ENCODE results near the gene AEN.
A peak's percentile ranks its signal among the peaks of the same experiment; 100 is the strongest.

AEN gene

DNA sequence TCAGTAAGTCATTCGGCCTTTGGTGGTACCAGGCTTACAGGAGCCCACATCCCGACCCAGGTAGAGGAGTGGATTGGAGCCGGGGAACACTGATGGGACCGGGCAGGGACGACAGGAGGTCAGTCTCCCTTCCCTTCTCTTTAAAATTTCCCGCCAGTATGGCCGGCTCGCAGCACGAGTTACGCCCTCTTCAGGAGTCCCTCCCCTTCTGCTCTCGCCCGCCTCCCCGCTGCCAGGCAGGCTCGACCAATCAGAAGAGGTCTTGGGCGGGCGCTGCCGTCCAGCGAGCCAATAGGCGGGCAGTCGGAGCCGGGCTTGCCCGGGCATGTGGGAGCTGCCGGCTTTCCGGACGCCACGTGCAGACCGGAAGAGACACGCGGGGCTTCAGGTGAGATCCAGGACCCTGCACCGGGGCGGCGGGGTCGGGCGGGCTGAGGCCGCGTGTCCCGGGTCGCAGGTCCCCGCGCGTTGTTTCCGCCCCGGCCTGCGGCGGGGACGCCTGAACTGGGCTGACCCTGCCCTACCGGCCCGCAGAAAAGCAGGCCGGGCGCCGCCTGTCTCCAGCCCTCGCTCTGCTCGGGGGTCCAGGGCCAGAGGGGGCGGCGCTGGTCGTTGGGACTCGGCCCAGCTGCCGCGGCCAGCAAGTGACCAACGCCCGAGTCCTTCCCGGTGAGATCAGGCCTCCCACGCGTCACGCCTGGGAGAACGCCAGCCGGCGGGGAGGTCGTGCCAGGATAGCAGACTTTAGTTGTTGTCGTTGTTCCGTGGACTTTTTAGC lies at the start of gene AEN:
AEN (plus strand) TSS at position 346 of the 778 bp plus-strand sequence. CDS start 4,870 bp downstream, outside the sequence.
- peak within 1 kb of the TSS; percentile 86 for H3K27ac ChIP-seq (ENCODE audit: low read depth, low read length)
- H3K9ac ChIP-seq (ENCODE audit: low read length) = peak within 1 kb of the TSS; percentile 38
- H3K27me3 ChIP-seq (ENCODE audit: control insufficient read depth, insufficient read depth, low read length) = no peaks in the 10 kb centered on the region
- H3K4me3 ChIP-seq (ENCODE audit: low read length) = peak within 1 kb of the TSS; percentile 73
- H3K36me3 ChIP-seq (ENCODE audit: control insufficient read depth, insufficient read depth, low read length) = no peaks in the 10 kb centered on the region
- H3K4me1 ChIP-seq (ENCODE audit: control insufficient read depth, insufficient read depth, low read length) = peaks cover 12% of the 10 kb centered on the region

DNA sequence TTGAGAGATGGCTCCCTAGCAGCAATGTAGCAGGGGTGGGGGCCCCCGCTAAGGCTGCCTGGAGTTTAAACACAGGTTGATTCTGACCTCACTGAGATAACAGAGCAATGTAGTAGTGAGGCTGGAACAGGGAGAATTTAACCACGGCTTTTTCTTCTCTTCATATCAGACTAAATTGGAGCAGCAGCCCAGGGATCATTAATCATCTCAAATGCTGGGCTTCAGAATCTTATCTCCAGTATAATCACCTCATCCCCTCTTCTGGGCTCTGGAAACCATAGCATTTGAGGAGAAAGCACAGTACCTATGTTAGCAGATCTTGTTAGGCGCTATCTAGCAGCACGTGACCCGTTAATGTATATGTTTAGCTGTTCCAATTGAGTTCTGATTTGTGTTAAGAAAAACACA lies 49.3 kb upstream of the AEN start:
- no peaks in the 10 kb centered on the region for H3K27me3 ChIP-seq (ENCODE audit: control insufficient read depth, insufficient read depth, low read length)
- no peak overlapping the region for H3K4me3 ChIP-seq (ENCODE audit: low read length)
- H3K36me3 ChIP-seq (ENCODE audit: control insufficient read depth, insufficient read depth, low read length) = no peaks in the 10 kb centered on the region
- H3K9ac ChIP-seq (ENCODE audit: low read length) = no peak overlapping the region
- no peak overlapping the region for H3K27ac ChIP-seq (ENCODE audit: low read depth, low read length)
- no peaks in the 10 kb centered on the region for H3K4me1 ChIP-seq (ENCODE audit: control insufficient read depth, insufficient read depth, low read length)

DNA sequence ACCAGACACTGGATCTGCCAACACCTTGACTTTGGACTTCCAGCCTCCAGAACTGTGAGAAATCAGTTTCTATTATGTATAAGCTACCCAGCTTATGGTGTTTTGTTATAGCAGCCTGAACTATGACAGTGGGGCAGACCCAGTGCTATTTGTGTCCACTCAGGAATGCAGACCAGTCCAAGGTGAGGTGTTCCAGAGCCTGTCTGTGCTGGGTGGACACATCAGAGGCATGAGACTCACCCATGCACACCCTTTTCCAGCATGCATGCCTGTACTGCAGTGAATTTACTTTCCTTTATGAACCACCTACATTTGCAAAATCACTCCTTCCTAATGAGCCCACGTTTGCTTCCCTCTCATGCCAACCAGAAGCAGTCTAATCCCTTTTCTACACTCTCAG lies 47.1 kb upstream of the AEN start:
- Histone ChIP-seq H3K27me3 (ENCODE audit: control insufficient read depth, insufficient read depth, low read length) (no peaks in the 10 kb centered on the region), H3K36me3 (ENCODE audit: control insufficient read depth, insufficient read depth, low read length) (no peaks in the 10 kb centered on the region), H3K9ac (ENCODE audit: low read length) (no peak overlapping the region), H3K4me1 (ENCODE audit: control insufficient read depth, insufficient read depth, low read length) (no peaks in the 10 kb centered on the region), H3K27ac (ENCODE audit: low read depth, low read length) (no peak overlapping the region), H3K4me3 (ENCODE audit: low read length) (no peak overlapping the region)

GRCh38 chr15:88574655-88575054 lies 46.5 kb upstream of the AEN start:
- H3K27ac ChIP-seq (ENCODE audit: low read depth, low read length) = no peak overlapping the region

GRCh38 chr15:88579322-88579721 lies 41.8 kb upstream of the AEN start:
- no peaks in the 10 kb centered on the region for H3K36me3 ChIP-seq (ENCODE audit: control insufficient read depth, insufficient read depth, low read length)
- no peak overlapping the region for H3K9ac ChIP-seq (ENCODE audit: low read length)

More at GRCh38 chr15:88574655-88575054, 46.5 kb upstream of the AEN start:
- H3K4me3 ChIP-seq (ENCODE audit: low read length) = no peak overlapping the region
- no peaks in the 10 kb centered on the region for H3K27me3 ChIP-seq (ENCODE audit: control insufficient read depth, insufficient read depth, low read length)
- H3K36me3 ChIP-seq (ENCODE audit: control insufficient read depth, insufficient read depth, low read length) = no peaks in the 10 kb centered on the region
- H3K9ac ChIP-seq (ENCODE audit: low read length) = no peak overlapping the region
- no peaks in the 10 kb centered on the region for H3K4me1 ChIP-seq (ENCODE audit: control insufficient read depth, insufficient read depth, low read length)

GRCh38 chr15:88580532-88580931 lies 40.6 kb upstream of the AEN start:
- no peak overlapping the region for H3K4me3 ChIP-seq (ENCODE audit: low read length)
- no peak overlapping the region for H3K9ac ChIP-seq (ENCODE audit: low read length)
- H3K27ac ChIP-seq (ENCODE audit: low read depth, low read length) = no peak overlapping the region
- no peaks in the 10 kb centered on the region for H3K36me3 ChIP-seq (ENCODE audit: control insufficient read depth, insufficient read depth, low read length)
- H3K4me1 ChIP-seq (ENCODE audit: control insufficient read depth, insufficient read depth, low read length) = no peaks in the 10 kb centered on the region
- no peaks in the 10 kb centered on the region for H3K27me3 ChIP-seq (ENCODE audit: control insufficient read depth, insufficient read depth, low read length)

More at GRCh38 chr15:88579322-88579721, 41.8 kb upstream of the AEN start:
- Histone ChIP-seq H3K27ac (ENCODE audit: low read depth, low read length) (no peak overlapping the region), H3K4me3 (ENCODE audit: low read length) (no peak overlapping the region), H3K4me1 (ENCODE audit: control insufficient read depth, insufficient read depth, low read length) (no peaks in the 10 kb centered on the region), H3K27me3 (ENCODE audit: control insufficient read depth, insufficient read depth, low read length) (no peaks in the 10 kb centered on the region)

GRCh38 chr15:88586401-88587162 lies 34.6 kb upstream of the AEN start:
- no peaks in the 10 kb centered on the region for H3K27me3 ChIP-seq (ENCODE audit: control insufficient read depth, insufficient read depth, low read length)
- H3K4me3 ChIP-seq (ENCODE audit: low read length) = no peak overlapping the region
- no peak overlapping the region for H3K27ac ChIP-seq (ENCODE audit: low read depth, low read length)
- H3K36me3 ChIP-seq (ENCODE audit: control insufficient read depth, insufficient read depth, low read length) = no peaks in the 10 kb centered on the region
- no peak overlapping the region for H3K9ac ChIP-seq (ENCODE audit: low read length)
- H3K4me1 ChIP-seq (ENCODE audit: control insufficient read depth, insufficient read depth, low read length) = no peaks in the 10 kb centered on the region

DNA sequence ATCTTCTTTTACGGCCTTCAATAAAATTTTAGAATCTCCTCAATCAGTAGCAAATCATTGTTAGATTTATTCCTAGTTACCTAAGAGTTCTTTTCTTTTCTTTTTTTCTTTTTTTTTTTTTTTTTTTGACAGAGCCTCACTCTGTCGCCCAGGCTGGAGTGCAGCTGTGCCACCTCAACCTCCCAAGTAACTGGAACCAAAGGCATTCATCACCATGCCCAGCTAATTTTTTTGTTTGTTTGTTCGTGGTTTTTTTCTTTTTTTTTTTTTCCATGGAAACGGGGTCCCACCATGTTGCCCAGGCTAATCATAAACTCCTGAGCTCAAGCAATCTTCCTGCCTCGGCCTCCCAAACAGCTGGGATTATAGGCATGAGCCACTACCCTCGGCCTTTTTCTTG lies 30.4 kb upstream of the AEN start:
- Histone ChIP-seq H3K4me1 (ENCODE audit: control insufficient read depth, insufficient read depth, low read length) (no peaks in the 10 kb centered on the region), H3K27ac (ENCODE audit: low read depth, low read length) (no peak overlapping the region), H3K4me3 (ENCODE audit: low read length) (no peak overlapping the region), H3K9ac (ENCODE audit: low read length) (no peak overlapping the region), H3K36me3 (ENCODE audit: control insufficient read depth, insufficient read depth, low read length) (no peaks in the 10 kb centered on the region), H3K27me3 (ENCODE audit: control insufficient read depth, insufficient read depth, low read length) (no peaks in the 10 kb centered on the region)

DNA sequence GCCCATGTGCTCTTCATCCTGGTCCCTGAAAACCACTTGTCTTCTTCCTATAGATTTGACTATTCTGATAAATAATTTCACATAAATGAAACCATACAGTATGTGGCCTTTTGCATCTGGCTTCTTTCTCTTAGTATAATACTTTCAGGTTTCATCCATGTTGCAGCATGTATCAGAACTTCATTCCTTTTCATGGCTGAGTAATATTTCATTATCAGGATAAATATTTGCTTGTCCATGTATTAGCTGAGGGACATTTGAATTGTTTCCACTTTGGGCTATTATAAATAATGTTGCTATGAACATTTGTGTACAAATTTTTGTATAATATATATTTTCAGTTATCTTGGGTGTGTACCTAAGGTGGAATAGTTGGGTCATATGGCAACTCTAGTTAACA lies 29.8 kb upstream of the AEN start:
- no peaks in the 10 kb centered on the region for H3K27me3 ChIP-seq (ENCODE audit: control insufficient read depth, insufficient read depth, low read length)
- H3K9ac ChIP-seq (ENCODE audit: low read length) = no peak overlapping the region
- H3K4me3 ChIP-seq (ENCODE audit: low read length) = no peak overlapping the region
- no peaks in the 10 kb centered on the region for H3K4me1 ChIP-seq (ENCODE audit: control insufficient read depth, insufficient read depth, low read length)
- no peaks in the 10 kb centered on the region for H3K36me3 ChIP-seq (ENCODE audit: control insufficient read depth, insufficient read depth, low read length)
- no peak overlapping the region for H3K27ac ChIP-seq (ENCODE audit: low read depth, low read length)

DNA sequence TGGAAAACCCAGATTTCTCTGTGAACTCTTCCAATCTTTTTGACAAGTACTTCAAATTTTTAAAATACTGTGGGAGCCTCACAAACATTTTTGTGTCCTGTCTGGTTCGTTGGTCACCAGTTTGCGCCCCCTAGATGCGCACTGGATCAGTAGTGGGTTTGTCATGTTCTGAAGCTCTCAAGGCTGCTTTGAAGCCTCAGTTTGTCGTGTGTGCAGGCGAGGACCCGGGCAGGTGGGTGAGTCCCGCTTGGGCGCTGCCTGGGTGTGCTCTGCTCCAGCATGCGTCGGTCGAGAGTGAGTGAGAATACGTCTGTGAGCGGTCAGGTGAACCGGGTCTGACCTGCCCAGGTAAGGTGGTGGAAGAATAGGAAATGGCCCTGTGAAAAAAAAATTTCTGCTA lies 17.3 kb upstream of the AEN start:
- Histone ChIP-seq H3K9ac (ENCODE audit: low read length) (no peak overlapping the region), H3K27ac (ENCODE audit: low read depth, low read length) (no peak overlapping the region), H3K4me3 (ENCODE audit: low read length) (no peak overlapping the region), H3K36me3 (ENCODE audit: control insufficient read depth, insufficient read depth, low read length) (no peaks in the 10 kb centered on the region), H3K27me3 (ENCODE audit: control insufficient read depth, insufficient read depth, low read length) (peaks cover 25% of the 10 kb centered on the region), H3K4me1 (ENCODE audit: control insufficient read depth, insufficient read depth, low read length) (no peaks in the 10 kb centered on the region)

GRCh38 chr15:88604381-88605188 lies 16.6 kb upstream of the AEN start:
- H3K27ac ChIP-seq (ENCODE audit: low read depth, low read length) = no peak overlapping the region
- no peaks in the 10 kb centered on the region for H3K4me1 ChIP-seq (ENCODE audit: control insufficient read depth, insufficient read depth, low read length)
- no peaks in the 10 kb centered on the region for H3K36me3 ChIP-seq (ENCODE audit: control insufficient read depth, insufficient read depth, low read length)
- H3K9ac ChIP-seq (ENCODE audit: low read length) = no peak overlapping the region
- no peak overlapping the region for H3K4me3 ChIP-seq (ENCODE audit: low read length)
- H3K27me3 ChIP-seq (ENCODE audit: control insufficient read depth, insufficient read depth, low read length) = peaks cover 25% of the 10 kb centered on the region

All from rectal smooth muscle tissue (tissue), 1 donor.